Fibroblast of skin of left quadriceps (primary cell): Measurements from ENCODE around the gene OR7D4.
"Not testable (repeated sequence)": the region's sequence is repeated elsewhere in the genome, so short reads cannot be mapped to it uniquely, and the experiment has no call there.

Experiments used
- DNase-seq, 2 experiments: peaks; one replicate each; pipeline ENCODE4 v3.0.0-alpha.2; 2013; ENCODE audit warnings: low read depth in 2 of 2

The OR7D4 gene

DNA sequence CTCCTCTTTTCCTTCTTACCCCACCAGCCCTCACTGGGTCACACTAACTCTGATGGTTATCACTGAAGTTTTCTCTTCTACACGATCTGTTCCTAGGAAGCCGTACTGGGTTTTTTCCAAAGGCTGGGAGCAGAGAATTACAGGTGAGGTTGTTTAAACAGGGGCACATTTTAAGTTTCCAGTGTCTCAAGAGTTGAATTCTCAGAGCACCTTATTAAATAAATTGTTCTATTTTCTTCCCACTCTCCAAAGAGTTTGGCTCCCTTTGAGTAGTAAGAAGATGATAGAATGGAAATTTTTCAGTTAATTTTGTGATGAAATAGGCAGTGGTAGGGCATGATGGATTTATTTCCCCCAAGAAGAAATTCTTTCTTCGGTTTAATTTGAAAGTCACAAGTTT is at the start of gene OR7D4:
TSS of gene OR7D4 (minus strand) at position 101 of the 400 bp plus-strand sequence. CDS start 4,752 bp downstream, outside the sequence.
- no peak for DNase-seq

DNA sequence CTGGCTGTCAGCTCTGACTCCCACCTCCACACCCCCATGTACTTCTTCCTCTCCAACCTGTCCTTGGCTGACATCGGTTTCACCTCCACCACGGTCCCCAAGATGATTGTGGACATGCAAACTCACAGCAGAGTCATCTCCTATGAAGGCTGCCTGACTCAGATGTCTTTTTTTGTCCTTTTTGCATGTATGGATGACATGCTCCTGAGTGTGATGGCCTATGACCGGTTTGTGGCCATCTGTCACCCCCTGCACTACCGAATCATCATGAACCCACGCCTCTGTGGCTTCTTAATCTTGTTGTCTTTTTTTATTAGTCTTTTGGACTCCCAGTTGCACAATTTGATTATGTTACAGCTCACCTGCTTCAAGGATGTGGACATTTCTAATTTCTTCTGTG is 31.8 kb upstream of the OR7D4 start:
- DNase-seq = no peak

DNA sequence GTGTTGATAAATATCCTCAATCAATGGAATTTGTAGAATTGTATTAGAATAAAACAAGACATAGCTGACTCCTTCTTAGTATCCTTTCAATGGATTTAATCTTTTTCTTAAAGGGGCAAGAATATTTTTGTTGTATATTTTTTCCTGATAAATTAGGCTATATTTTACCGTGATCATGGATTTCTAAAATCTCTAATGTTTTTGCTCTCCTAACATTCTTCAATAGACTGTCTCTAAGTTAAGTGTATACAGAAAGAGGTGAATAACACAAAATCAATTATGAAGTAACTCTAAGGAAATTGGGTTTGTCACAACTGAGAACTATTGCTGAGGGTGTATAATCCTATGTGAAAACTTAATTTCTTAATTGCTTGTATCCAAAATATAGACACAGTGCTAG is 31.2 kb upstream of the OR7D4 start, which contains the start of gene OR7E24:
TSS of gene OR7E24 (plus strand) at position 301 of the 400 bp plus-strand sequence. CDS start 114 bp downstream, outside the sequence.
- no peak for DNase-seq

DNA sequence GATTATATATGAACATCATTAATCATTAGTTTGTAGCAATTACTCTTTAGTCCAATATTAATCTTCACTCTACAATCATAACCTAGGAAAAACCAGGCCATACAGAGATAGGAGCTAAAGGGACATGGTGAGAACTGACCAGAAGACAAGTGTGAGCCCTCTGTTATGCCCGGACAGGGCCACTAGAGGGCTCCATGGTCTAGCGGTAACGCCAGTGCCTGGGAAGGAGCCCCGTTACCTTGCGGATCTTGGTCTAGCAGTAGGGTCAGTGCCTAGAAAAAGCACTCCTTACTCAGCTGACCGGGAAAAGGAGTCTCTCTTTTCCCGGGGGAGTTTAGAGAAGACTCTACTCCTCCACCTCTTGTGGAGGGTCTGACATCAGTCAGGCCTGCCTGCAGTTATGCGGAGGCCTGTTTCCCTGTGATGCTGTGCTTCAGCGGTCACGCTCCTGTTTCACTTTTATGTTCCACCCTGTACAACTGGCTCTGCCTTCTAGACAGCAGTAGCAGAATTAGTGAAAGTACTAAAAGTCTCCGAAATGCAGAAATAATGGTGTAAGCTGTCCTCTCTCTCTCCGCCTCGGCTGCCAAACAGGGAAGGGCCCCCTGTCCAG is 13.8 kb downstream of the OR7D4 start:
- peak; percentile 9 to 18 for DNase-seq

DNA sequence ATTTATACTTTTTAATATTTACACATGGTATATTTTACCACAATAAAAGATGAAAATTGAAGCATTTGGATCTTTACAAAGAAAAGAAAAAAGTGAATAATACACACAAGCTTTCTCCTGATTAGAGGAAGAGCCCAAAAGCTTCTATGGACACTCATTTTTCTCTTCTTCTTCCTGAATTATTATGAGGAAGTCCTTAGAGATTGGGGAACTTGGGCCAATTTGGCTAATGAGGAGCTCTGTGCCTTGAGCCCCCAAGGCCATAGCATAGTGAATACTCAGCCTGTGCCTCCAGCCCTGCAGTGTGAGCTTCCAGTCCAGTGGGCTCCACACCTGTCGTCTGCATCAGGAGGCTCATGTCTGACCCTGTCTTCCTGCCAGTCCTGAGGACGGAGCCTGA is 21.3 kb downstream of the OR7D4 start:
- DNase-seq = not testable (repeated sequence)

DNA sequence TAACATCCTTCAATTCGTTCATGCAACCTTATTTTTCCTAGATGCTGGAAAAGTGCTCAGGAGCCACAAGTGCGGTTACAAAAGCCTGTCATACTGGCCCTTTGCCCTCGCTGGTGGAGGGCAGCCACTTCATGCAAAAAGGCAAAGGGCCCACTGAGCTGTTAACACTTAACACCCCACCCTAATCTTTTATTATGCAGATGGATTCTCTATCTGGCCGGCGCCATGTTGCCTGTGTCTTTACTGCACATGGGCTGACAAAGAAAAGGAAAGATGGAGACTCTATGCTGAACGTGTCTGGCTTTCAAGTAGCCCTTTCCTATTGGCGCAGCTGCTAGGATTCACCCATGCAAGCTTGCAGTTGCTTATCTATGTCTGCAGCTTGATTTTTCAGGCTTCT is 29.9 kb downstream of the OR7D4 start:
- DNase-seq = no peak

DNA sequence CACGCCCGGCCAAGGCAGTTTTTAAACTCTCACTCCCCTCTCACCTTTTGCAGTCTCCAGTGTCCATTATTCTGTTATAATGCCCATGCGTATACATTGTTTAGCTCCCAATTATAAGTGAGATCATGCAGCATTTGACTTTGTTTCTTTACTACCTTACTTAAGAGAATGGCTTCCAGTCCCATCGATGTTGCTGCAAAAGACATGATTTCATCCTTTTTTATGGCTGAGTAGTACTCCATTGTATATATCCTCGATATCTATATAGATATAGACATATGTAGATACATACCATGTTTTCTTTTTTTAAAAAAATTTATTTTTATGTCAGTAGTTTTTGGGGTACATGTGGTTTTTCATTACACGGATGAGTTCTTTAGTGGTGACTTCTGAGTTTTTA is 32.2 kb downstream of the OR7D4 start:
- no peak for DNase-seq

DNA sequence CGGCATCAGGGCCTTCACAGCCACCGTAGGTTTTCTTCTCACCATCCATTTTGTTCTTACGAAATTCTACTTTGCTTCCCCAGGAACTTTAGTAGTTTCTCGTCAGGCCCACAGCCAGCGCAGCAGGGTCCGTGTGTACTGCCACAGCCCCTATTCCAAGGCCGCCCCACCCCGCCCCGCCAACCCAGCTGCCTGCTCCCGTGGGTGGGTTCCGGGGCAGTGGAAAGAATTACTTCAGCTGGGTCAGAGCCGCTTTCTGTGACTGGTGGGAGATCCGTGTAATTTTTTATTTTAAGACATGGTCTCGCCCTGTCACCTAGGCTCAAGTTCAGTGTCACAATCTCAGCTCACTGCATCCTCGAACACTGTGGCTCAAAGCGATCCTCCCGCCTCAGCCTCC is 36.4 kb downstream of the OR7D4 start:
- DNase-seq = no peak

DNA sequence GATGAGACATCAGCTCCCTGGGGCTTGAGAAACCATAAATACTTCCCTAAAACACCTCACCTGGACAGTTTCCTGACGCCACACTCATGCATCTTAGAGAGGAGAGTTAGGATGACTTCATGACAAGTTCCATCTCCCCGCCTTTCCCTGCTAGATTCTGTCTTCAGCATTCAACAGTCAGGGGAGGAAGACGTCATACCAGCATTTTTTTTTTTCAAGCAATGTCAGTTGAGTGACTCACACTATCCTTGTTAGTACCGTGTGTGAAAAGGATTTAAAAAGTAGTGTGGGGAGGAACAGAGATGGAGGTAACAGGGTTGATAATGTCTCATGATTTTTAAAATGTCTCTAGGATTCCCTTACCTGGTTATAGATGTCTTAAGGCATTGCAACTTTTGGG is 40.5 kb downstream of the OR7D4 start, which contains the start of gene OR7D2:
TSS of gene OR7D2 (plus strand) at position 79 of the 400 bp plus-strand sequence. CDS start 6,803 bp downstream, outside the sequence.
- no peak for DNase-seq

DNA sequence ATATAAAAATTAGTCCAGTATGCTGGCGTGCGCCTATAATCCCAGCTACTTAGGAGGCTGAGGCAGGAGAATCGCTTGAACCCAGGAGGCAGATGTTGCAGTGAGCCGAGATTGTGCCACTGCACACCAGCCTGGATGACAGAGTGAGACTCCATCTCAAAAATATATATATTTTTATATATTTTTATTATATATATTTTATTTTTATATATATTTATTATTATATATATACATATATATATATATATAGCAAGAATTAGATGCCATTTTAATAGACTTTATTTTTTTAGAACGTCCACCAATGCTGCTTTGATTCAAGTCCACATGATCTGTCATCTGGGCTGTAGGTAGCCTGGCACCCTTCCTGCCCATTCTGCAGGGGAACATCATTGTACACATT is 44.1 kb downstream of the OR7D4 start:
- no peak for DNase-seq

DNA sequence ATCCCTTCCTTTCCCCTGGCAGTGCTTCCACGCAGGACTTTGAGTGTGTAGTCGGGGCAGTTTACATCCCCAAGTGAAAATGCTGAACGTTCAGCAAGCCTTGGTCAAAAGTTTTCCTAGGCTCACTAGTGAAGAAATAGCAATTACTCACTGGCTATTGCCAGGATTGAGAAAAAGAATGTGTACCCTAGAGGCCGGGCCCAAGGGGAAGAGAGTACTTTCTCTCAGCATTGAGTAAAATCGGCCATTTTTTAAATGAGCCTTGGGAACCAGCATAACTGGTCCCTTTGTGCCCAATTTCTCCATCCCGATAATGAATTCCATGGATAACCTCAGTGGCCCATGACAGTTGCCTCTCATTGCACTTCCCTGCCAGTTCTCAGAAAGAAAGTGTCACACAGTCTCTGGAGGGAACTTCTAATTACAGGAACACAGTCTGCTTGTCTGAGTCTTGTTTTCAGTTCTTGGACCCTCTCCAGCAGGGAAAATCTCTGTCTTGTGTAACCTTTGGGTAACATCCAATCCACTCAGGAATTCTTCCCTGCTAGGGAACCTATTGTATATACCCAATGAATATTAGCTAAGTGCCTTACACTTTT is 47.9 kb downstream of the OR7D4 start:
- DNase-seq = no peak

DNA sequence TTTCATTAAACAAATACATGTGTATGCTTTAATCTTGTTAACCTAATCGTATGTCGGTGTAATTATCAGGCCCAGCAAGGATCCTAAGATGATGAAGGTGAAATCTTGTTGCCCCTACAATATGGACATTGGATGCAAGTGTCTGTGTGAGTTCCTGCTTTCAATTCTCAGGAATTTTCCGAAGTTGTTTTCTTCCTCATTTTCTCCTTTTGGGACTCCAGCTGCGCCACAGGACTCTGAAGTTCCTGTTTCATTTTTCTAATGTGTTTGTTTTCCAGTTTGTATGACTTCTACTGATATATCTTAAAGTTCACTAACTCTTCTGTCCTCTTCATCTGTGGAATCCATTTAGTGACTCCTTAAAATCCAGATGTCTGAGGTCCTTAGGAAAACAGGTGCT is 52.5 kb downstream of the OR7D4 start:
- DNase-seq = no peak

DNA sequence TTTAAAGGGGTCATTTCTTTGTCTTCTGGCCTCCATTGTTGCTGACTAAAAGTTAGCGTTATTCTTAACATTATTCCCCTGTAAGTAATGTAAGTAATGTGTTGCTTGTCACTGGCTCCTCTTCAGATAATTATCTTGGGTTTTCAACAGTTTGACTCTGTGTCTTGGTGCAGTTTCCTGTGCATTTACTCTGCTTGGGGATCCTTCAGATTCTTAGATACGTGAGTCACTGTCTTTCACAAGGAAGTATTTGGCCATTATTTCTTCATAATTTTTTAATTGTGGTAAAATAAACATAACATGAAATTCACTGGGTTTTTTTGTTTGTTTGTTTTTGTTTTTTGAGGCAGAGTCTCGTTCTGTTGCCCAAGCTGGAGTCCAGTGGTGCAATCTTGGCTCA is 54.1 kb downstream of the OR7D4 start:
- no peak for DNase-seq

DNA sequence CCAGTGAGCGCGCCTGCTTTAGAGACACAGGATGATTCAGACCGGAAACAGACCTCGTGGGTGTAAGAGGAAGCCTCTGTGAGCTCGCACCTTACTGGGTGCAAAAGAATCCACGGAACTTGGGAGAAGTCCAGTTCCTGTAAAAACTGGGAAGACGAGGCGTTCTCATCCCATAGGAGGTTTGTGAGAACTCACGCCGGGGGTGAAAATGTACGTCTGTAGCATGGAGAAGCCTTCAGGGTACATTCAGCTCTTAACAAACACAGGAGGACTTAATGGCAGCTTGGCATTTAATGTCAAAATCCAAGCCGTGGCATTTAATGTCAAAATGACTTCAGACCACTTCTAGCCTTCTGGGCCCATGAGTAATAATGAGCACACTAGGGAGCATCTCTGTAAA is 58.0 kb downstream of the OR7D4 start:
- DNase-seq = no peak
